ENCODE data around the gene NABP2.

NABP2 gene

DNA sequence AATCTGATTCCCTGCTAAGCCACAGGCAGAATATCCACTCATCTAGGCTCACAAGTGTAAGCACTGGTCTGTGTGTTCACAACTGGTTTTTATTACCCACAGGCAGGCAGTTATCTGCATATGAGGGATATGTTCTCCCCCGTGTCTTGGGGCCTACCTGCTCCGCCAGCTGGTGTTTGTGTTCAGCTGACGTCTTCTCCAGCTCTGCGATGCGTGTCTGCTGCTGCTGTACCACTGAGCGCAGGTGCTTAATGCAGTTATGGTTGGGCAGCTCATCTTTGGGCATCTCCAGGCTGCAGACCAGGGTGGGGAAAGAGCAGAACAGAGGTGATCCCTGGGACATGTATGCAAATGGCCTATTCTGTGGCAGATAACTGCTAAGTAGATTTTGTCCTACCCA, 16.1 kb upstream of the NABP2 start:
- Histone ChIP-seq H3K79me2 (ENCODE audit: control insufficient read depth, low read length) (no peaks in the 10 kb centered on the region), H3K9me2 (replicated peaks; ENCODE audit: control insufficient read depth, low read length) (no peaks in the 10 kb centered on the region), H3K4me2 (ENCODE audit: low read length) (peak overlapping the region; percentile 38), H3K36me3 (ENCODE audit: control insufficient read depth, low read length) (peaks cover 68% of the 10 kb centered on the region), H3K4me3 (ENCODE audit: low read length) (no peak overlapping the region), H3K4me1 (ENCODE audit: control insufficient read depth, low read length) (peaks cover 38% of the 10 kb centered on the region), H3K9me3 (ENCODE audit: control insufficient read depth, insufficient read depth, low read length) (no peaks in the 10 kb centered on the region), H4K20me1 (ENCODE audit: control insufficient read depth, insufficient read depth, low read depth, low read length) (no peaks in the 10 kb centered on the region), H3K27ac (ENCODE audit: low read depth, low read length) (peak overlapping the region; percentile 40), H3K27me3 (ENCODE audit: control insufficient read depth, low read length) (no peaks in the 10 kb centered on the region), H3F3A (ENCODE audit: control insufficient read depth, insufficient read depth) (peaks cover 8% of the 10 kb centered on the region; the same call in 1 of the 2 replicates)
- TF ChIP-seq, protein P1, sequence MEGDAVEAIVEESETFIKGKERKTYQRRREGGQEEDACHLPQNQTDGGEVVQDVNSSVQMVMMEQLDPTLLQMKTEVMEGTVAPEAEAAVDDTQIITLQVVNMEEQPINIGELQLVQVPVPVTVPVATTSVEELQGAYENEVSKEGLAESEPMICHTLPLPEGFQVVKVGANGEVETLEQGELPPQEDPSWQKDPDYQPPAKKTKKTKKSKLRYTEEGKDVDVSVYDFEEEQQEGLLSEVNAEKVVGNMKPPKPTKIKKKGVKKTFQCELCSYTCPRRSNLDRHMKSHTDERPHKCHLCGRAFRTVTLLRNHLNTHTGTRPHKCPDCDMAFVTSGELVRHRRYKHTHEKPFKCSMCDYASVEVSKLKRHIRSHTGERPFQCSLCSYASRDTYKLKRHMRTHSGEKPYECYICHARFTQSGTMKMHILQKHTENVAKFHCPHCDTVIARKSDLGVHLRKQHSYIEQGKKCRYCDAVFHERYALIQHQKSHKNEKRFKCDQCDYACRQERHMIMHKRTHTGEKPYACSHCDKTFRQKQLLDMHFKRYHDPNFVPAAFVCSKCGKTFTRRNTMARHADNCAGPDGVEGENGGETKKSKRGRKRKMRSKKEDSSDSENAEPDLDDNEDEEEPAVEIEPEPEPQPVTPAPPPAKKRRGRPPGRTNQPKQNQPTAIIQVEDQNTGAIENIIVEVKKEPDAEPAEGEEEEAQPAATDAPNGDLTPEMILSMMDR (IDR thresholded peaks at IDR 0.05; ENCODE audit: low read depth, low read length, poor library complexity, severe bottlenecking), result no peak
- no peak for TF ChIP-seq EZH2phosphoT487 (IDR thresholded peaks at IDR 0.05; ENCODE audit: borderline replicate concordance, low read length)

DNA sequence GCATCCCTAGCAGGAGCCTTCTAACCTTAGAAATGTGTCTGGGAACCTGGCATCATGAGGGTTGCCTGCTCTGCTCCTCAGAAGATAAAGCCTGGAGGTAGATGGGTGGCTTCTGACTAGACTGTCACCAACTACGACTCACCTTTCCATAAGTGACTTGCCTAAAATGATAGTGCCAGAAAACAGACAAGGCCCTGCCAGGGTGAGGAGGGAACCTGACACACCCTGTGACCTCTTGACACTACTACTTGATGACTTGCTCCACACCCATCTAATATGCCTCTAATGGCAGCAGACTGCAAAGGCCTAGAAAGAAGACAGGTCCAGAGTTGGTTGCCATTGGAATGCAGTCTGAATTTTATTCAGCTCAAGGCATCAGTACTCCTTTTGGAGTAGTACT, 11.8 kb upstream of the NABP2 start:
- TF ChIP-seq EZH2phosphoT487 (IDR thresholded peaks at IDR 0.05; ENCODE audit: borderline replicate concordance, low read length), result no peak
- TF ChIP-seq, protein P1 (IDR thresholded peaks at IDR 0.05; ENCODE audit: low read depth, low read length, poor library complexity, severe bottlenecking), result no peak
- no peak overlapping the region for H3K27ac ChIP-seq (ENCODE audit: low read depth, low read length)
- H3K4me1 ChIP-seq (ENCODE audit: control insufficient read depth, low read length), result peaks cover 28% of the 10 kb centered on the region
- peaks cover 5% of the 10 kb centered on the region for H3K79me2 ChIP-seq (ENCODE audit: control insufficient read depth, low read length)
- H4K20me1 ChIP-seq (ENCODE audit: control insufficient read depth, insufficient read depth, low read depth, low read length), result no peaks in the 10 kb centered on the region
- H3K36me3 ChIP-seq (ENCODE audit: control insufficient read depth, low read length), result peaks cover 66% of the 10 kb centered on the region
- H3K4me2 ChIP-seq (ENCODE audit: low read length), result no peak overlapping the region
- no peak overlapping the region for H3K4me3 ChIP-seq (ENCODE audit: low read length)
- H3K27me3 ChIP-seq (ENCODE audit: control insufficient read depth, low read length), result no peaks in the 10 kb centered on the region
- no peaks in the 10 kb centered on the region for H3K9me3 ChIP-seq (ENCODE audit: control insufficient read depth, insufficient read depth, low read length)
- no peaks in the 10 kb centered on the region for H3K9me2 ChIP-seq (replicated peaks; ENCODE audit: control insufficient read depth, low read length)
- peaks cover 5% of the 10 kb centered on the region; the same call in 1 of the 2 replicates for H3F3A ChIP-seq (ENCODE audit: control insufficient read depth, insufficient read depth)

DNA sequence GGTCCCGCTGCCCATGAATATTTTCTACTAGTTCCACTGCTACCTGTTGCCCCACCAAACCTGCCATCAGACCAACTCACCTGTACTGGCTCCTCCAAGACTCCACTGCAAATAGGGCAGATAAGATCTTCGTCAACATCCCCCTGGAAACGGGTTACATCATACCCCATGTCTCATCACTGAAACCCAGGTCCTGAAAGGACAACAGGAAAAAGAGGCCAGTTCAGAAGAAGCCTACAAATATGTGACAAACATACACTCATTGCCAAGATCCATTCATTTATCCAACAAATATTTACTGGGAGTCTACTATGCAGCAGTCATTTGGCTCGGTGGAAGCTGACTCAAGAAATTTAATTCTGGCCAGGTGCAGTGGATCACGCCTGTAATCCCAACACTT, 10.3 kb upstream of the NABP2 start:
- H3K4me1 ChIP-seq (ENCODE audit: control insufficient read depth, low read length), result peaks cover 15% of the 10 kb centered on the region
- no peaks in the 10 kb centered on the region for H3K27me3 ChIP-seq (ENCODE audit: control insufficient read depth, low read length)
- H3K4me2 ChIP-seq (ENCODE audit: low read length), result no peak overlapping the region
- no peak overlapping the region for H3K27ac ChIP-seq (ENCODE audit: low read depth, low read length)
- no peak overlapping the region for H3K4me3 ChIP-seq (ENCODE audit: low read length)
- H3F3A ChIP-seq (ENCODE audit: control insufficient read depth, insufficient read depth), result no peaks in the 10 kb centered on the region
- no peaks in the 10 kb centered on the region for H4K20me1 ChIP-seq (ENCODE audit: control insufficient read depth, insufficient read depth, low read depth, low read length)
- H3K79me2 ChIP-seq (ENCODE audit: control insufficient read depth, low read length), result peaks cover 10% of the 10 kb centered on the region
- TF ChIP-seq EZH2phosphoT487 (IDR thresholded peaks at IDR 0.05; ENCODE audit: borderline replicate concordance, low read length), result no peak
- TF ChIP-seq, protein P1 (IDR thresholded peaks at IDR 0.05; ENCODE audit: low read depth, low read length, poor library complexity, severe bottlenecking), result no peak
- H3K9me2 ChIP-seq (replicated peaks; ENCODE audit: control insufficient read depth, low read length), result no peaks in the 10 kb centered on the region
- no peaks in the 10 kb centered on the region for H3K9me3 ChIP-seq (ENCODE audit: control insufficient read depth, insufficient read depth, low read length)
- H3K36me3 ChIP-seq (ENCODE audit: control insufficient read depth, low read length), result peaks cover 58% of the 10 kb centered on the region
